ENCODE results near the gene MYLK.

GRCh38 chr3:123801474-123801873 lies 82.7 kb downstream of the MYLK start:
- no peak for TF ChIP-seq CTCF (IDR thresholded peaks at IDR 0.05; ENCODE audit: insufficient read depth, low read depth, low read length)
- no peak for TF ChIP-seq EZH2 (IDR thresholded peaks at IDR 0.05; ENCODE audit: insufficient read depth, low read length)

Measured in astrocyte (in vitro differentiated cells and primary cell).